Uterus (tissue), 2 donors: ENCODE data around the gene NFU1.

ENCODE experiments used
- POLR2A ChIP-seq, 2 donors: fragments of 450-650 bp; IDR thresholded peaks; one replicate each; pipeline ENCODE4 v1.6.1; 2016; ENCODE audit warnings: antibody characterized with exemption in 2 of 2, mild to moderate bottlenecking in 1 of 2, moderate library complexity in 1 of 2
- TF ChIP-seq, protein P1 (sequence below), 4 experiments: fragments of 200-600 bp in 2 of 4; fragments of 450-650 bp in 2 of 4; sonication (generic) in 2 of 4; IDR thresholded peaks; one replicate each; pipeline ENCODE4 v1.5.1; 2016 to 2019; ENCODE audit warnings: antibody characterized with exemption in 4 of 4, mild to moderate bottlenecking in 2 of 4, moderate library complexity in 1 of 4

DNA sequence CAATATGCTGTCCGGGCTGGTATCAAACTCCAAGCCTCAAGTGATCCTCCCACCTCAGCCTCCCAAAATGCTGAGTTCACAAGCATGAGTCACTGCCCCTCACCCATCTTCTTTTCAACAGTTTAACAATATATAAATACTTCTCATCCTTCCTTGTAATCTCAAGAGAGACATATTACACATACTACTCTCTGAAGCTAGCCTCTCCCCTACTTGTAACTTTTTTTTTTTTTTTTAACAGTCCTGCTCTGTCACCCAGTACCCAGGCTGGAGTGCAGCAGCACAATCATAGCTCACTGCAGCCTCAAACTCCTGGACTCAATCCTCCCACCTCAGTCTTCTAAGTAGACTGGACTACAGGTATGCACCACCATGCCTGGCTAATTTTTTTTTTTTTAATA, 55.9 kb downstream of the NFU1 start:
- no peak for TF ChIP-seq POLR2A (IDR thresholded peaks at IDR 0.05)
- TF ChIP-seq, protein P1, sequence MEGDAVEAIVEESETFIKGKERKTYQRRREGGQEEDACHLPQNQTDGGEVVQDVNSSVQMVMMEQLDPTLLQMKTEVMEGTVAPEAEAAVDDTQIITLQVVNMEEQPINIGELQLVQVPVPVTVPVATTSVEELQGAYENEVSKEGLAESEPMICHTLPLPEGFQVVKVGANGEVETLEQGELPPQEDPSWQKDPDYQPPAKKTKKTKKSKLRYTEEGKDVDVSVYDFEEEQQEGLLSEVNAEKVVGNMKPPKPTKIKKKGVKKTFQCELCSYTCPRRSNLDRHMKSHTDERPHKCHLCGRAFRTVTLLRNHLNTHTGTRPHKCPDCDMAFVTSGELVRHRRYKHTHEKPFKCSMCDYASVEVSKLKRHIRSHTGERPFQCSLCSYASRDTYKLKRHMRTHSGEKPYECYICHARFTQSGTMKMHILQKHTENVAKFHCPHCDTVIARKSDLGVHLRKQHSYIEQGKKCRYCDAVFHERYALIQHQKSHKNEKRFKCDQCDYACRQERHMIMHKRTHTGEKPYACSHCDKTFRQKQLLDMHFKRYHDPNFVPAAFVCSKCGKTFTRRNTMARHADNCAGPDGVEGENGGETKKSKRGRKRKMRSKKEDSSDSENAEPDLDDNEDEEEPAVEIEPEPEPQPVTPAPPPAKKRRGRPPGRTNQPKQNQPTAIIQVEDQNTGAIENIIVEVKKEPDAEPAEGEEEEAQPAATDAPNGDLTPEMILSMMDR (IDR thresholded peaks at IDR 0.05): no peak
